GM19468 (cell line): ENCODE measurements around the gene SYNM.
"Not testable (repeated sequence)": the region's sequence is repeated elsewhere in the genome, so short reads cannot be mapped to it uniquely, and the experiment has no call there.

Experiments
- ATAC-seq: cut with Tn5 transposase; IDR thresholded peaks from one replicate; pipeline ENCODE4 v1.9.1; 2021; ENCODE audit warnings: mild to moderate bottlenecking, moderate library complexity, moderate number of reproducible peaks; ENCODE audit not compliant: unreplicated experiment; ENCODE audit errors: extremely low read depth

Gene SYNM

GRCh38 chr15:99105514-99106341, 848 bp downstream of the SYNM start:
- ATAC-seq = no peak

- ATAC-seq = no peak
Observed at GRCh38 chr15:99106417-99107220, 1.7 kb downstream of the SYNM start.

- no peak for ATAC-seq
Observed at GRCh38 chr15:99108993-99109392, 4.1 kb downstream of the SYNM start.

GRCh38 chr15:99109555-99110021, 4.7 kb downstream of the SYNM start:
- no peak for ATAC-seq

GRCh38 chr15:99110093-99110492, 5.2 kb downstream of the SYNM start:
- no peak for ATAC-seq

DNA sequence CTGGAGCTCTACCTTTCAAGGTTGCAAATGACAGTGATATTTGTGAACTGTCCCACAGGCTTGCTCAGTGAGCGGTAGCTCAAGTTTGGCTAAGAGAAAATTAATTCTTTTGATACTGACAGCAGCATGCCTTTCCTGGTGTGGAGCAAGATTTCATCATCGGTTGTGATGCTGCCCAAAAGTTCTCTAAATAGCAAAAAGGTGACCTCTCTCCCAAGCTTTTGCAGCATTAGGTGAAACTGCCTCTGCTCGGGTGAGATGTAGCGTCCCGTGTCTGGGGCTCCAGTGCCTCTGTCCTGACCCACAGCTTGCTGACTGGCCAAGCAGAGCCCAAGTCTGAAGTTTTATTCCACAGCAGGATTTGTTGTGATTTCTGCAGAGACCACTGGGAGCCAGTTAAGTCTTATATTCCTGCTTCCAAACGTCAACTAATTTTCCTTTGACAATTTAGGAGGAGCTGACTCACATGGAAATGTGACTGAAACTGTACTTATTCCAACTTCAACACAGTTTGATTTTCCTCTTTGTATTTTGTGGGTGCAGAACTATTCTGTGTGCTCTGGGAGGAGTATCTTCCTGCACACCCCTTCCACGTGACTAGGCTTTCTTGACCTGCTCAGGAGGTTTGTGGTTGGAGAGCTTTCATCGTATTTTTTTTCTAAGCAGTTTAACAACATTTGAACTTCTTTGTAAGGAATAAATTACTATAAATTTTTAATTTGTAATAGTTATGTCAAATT, 5.9 kb downstream of the SYNM start:
- no peak for ATAC-seq

DNA sequence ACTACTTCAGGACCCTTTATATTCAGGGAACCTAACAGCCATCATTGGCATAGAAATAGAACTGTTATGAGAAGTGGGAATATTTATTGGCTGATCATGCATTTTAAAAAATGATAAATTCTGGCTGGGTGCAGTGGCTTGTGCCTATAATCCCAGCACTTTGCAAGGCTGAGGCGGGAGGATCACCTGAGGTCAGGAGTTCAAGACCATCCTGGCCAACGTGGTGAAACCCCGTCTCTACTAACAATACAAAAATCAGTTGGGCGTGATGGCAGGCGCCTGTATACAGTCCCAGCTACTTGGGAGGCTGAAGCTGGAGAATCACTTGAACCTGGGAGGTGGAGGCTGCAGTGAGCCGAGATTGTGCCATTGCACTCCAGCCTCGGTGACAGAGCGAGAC, 6.8 kb downstream of the SYNM start:
- ATAC-seq = not testable (repeated sequence)

- no peak for ATAC-seq
Observed at GRCh38 chr15:99113547-99114271, 8.8 kb downstream of the SYNM start.

DNA sequence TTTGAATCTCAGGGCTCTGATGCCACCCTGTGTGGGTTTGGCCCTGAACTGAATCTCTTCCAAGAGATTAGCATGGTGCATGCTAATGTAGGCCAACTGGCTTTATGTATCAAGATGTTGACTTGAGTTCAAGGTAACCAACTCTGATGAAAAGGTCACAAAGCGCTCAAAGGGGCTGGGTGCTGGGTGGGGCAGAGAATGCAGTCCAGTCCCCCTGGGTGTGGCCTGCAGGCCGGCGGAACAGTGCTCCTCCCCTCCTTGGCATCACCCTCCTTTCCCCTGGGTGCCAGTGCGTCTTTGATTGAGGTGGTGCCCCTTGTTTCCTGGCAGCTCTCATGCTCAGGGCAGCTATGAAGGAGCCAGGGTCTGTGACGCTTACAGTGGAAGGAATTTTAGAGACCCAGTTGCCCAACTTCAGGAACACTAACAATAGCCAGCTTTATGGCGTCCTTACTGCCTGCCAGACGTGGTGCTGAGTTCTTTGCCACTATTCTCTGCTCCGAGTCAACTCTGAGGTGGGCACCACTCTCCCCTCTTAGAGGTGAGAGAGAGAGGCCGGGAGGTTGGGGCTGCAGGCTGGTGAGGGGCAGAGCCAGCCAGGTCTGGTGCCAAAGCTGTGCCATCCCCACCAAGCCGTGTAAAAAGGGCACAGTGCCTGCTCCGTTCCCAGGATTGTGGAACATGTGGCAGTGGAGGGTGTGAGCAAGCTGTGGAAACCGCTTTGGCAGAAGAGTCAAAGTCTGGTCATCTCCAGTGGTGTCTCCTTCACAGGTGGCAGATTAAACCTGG, 9.8 kb downstream of the SYNM start:
- no peak for ATAC-seq

DNA sequence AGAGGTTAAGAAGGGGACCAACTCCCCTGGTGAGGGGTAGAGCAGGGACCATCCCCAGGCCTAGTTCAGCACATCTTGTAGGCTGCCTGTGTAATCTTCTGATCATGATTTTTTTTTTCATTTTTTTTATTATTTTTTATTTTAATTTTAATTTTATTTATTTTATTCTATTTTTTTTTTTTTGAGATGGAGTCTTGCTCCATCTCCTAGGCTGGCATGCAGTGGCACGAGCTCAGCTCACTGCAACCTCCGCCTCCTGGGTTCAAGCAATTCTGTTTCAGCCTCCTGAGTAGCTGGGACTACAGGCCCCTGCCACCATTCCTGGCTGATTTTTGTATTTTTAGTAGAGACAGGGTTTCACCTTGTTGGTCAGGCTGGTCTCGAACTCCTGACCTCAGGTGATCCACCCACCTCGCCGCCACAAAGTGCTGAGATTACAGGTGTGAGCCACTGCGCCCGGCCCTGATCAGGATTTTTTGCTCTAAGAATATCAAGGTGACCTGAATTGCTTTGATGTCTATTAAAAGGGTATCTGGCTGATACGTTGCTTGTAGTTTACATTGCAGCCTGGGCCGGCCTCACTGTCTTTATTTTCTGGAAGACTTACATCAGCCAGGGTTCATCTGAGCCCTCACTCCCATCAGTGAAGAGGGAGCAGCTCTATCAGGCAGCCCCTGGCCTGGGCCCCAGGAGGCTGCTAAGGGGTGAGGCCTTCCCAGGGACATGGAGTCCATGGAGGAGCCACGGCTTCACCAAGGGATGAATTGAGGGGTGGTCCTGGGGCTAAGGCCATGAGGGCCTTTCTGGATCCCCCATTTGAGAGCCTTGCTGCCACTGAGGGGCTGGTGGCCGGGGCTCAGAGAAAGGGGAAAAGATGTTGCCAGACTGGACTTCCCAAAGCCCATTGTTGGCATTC, 10.7 kb downstream of the SYNM start:
- no peak for ATAC-seq

- no peak for ATAC-seq
Observed at GRCh38 chr15:99117111-99117510, 12.2 kb downstream of the SYNM start.

DNA sequence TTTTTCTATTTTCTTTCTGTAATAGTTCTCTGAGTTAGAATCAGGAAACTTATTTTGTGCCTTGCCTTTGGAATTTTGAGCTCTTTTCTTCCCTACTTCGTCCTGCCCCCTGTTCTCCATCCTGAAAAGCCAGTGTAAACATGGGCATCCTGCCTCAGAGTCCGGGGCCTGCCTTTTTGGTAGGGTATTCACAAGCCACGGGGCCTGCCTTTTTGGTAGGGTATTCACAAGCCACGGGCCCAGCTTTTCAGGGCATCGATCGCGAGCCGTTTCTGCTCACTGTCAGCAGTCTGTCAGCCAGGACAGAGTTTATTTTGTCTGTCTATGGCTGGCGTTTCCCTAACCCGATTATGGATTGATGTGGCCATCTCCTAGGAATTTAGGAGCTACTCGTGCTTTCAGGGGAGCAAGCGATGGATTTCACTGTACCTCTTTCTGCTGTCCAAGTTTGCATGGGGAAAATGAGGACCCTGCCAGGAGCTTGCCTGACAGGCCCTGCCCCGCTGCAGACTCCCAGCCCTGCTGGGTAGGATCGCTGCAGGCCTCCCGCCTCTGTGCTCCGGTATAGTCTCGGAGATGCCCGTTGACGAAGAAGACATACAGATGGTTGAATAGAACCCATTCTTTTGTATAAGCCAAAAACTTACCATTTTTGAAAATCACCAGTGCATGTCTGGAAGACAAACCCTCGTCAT, 12.8 kb downstream of the SYNM start:
- ATAC-seq = no peak

DNA sequence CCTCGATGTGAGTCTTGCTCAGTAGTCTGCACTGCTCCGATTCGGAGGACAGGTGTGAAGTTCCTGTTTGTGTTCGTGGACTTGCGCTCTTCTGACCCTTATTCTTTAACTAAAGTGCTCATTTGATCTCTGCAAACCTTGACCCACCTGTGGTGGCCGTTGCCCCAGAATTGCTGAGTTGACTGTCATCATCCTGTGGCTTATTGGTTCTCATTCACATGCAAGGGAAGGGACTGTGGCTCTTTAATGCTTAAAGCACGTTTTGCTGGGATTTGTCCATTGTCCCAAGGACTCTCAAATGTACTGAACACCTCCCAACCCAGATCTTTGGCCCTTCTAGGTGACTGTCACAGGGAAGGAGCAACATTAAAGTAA, 13.4 kb downstream of the SYNM start:
- ATAC-seq = no peak

DNA sequence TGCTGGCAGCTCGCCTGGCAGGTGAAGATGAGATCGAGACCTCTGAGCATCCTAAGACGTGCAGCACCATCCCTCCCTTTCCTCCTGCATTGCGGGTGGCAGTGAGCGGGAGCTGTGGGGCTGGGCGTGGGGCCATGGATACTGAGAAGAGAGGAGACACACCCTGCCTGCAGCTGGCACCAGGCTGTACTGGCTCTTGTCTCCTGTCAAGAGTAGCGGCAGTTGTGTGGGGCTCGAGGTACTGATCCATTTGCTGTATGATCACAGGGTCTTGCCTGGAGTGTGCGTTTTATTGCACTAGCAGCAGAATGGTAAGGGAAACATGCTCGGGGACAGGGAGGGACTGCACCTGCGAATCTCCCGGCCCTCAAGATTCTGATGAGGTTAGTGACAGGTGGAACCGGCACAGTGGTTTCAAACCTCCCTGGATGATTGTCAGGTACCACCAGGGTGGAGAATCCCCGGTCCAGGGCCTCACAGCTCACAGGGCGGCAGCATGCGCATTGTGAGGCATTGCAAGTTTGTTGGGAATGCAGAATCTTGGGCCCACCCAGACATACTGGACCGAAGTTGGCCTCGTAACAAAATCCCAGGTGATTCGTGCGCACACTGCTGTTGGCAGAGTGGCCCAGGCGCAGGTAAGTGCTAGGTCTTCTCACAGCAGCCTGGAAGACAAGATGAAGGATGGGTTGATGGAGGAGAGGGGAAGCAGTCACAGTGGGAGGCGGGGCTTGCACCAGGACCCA, 14.1 kb downstream of the SYNM start:
- no peak for ATAC-seq

GRCh38 chr15:99120050-99120777, 15.3 kb downstream of the SYNM start:
- ATAC-seq = no peak

DNA sequence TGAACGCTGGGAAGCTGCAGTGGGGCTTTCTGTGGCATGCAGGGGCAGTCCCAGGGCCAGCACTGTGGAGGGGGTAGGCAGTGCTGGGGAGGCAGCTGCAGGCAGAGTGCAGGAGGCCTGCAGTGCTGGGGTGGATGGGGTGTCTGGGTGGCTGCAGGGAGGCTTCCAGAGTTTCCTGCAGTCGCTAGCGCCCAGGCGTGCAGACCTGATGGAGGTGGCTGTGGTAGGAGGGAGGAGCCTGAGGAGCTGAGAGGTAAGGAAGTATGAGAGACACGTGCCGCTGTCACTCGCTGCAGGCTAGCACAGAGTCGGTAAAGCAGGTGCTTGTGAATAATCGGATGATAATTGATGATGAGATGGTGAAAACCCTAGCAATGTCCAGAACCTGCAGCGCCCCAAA, 16.3 kb downstream of the SYNM start:
- ATAC-seq = no peak
